MM.1S (cell line): ENCODE measurements around the gene FBXO46.

Experiments used
- DNase-seq: peaks from one replicate; pipeline ENCODE4 v3.0.0-alpha.2; 2015
- H2AFZ ChIP-seq: fragments of 300-600 bp; sonication (generic); 2 replicates; pipeline ENCODE4 v1.6.0; 2016; ENCODE audit warnings: antibody characterized with exemption, low read length
- H3F3A ChIP-seq: fragments of 300-600 bp; sonication (generic); 2 replicates; pipeline ENCODE4 v1.6.1; 2016; ENCODE audit warnings: mild to moderate bottlenecking, antibody characterized with exemption, low read length, moderate library complexity, mixed read lengths; ENCODE audit not compliant: insufficient read depth
- H3K27ac ChIP-seq: fragments of 300-600 bp; sonication (generic); 2 replicates; pipeline ENCODE4 v1.5.1; 2016; ENCODE audit warnings: mild to moderate bottlenecking, low read length
- H3K27me3 ChIP-seq: fragments of 300-600 bp; sonication (generic); replicated peaks from 2 replicates; pipeline ENCODE4 v1.6.0; 2016; ENCODE audit warnings: low read length; ENCODE audit not compliant: insufficient read depth
- H3K36me3 ChIP-seq: fragments of 300-600 bp; sonication (generic); replicated peaks from 2 replicates; pipeline ENCODE4 v1.6.1; 2016; ENCODE audit warnings: mild to moderate bottlenecking, low read length, mixed read lengths; ENCODE audit not compliant: insufficient read depth
- H3K4me1 ChIP-seq: fragments of 300-600 bp; sonication (generic); 2 replicates; pipeline ENCODE4 v1.6.1; 2016; ENCODE audit warnings: low read length, mixed read lengths
- H3K4me2 ChIP-seq: fragments of 300-600 bp; sonication (generic); 2 replicates; pipeline ENCODE4 v1.6.0; 2016; ENCODE audit warnings: low read depth, low read length
- H3K4me3 ChIP-seq: fragments of 300-600 bp; sonication (generic); 2 replicates; pipeline ENCODE4 v1.5.1; 2016; ENCODE audit warnings: low read length, mixed read lengths
- H3K79me2 ChIP-seq: fragments of 300-600 bp; sonication (generic); 2 replicates; pipeline ENCODE4 v1.6.1; 2016; ENCODE audit warnings: mixed run types, low read length, mixed read lengths
- H3K9ac ChIP-seq: fragments of 300-600 bp; sonication (generic); 2 replicates; pipeline ENCODE4 v1.6.1; 2016; ENCODE audit warnings: low read length, mixed read lengths
- H3K9me2 ChIP-seq: fragments of 300-600 bp; sonication (generic); replicated peaks from 2 replicates; pipeline ENCODE4 v1.6.1; 2016; ENCODE audit warnings: mild to moderate bottlenecking, low read length, mixed read lengths; ENCODE audit not compliant: insufficient read depth
- H3K9me3 ChIP-seq: fragments of 300-600 bp; sonication (generic); replicated peaks from 2 replicates; pipeline ENCODE4 v1.6.1; 2016; ENCODE audit warnings: mild to moderate bottlenecking, low read length, mixed read lengths; ENCODE audit not compliant: insufficient read depth
- H4K20me1 ChIP-seq: fragments of 300-600 bp; sonication (generic); 2 replicates; pipeline ENCODE4 v1.6.1; 2016; ENCODE audit warnings: mild to moderate bottlenecking, low read length, moderate library complexity, mixed read lengths; ENCODE audit not compliant: insufficient read depth
- CTCF ChIP-seq: fragments of 300-600 bp; sonication (generic); IDR thresholded peaks from 2 replicates; pipeline ENCODE4 v1.5.1; 2016; ENCODE audit warnings: antibody characterized with exemption, low read length, mixed read lengths
- EZH2 ChIP-seq: fragments of 300-600 bp; sonication (generic); optimal IDR thresholded peaks from 2 replicates; pipeline ENCODE3; 2017; ENCODE audit warnings: low read depth, mild to moderate bottlenecking, antibody characterized with exemption, low read length, mixed read lengths
- EZH2phosphoT487 ChIP-seq: fragments of 300-600 bp; sonication (generic); IDR thresholded peaks from 2 replicates; pipeline ENCODE4 v1.6.1; 2018; ENCODE audit warnings: antibody characterized with exemption, low read length

The FBXO46 gene

DNA sequence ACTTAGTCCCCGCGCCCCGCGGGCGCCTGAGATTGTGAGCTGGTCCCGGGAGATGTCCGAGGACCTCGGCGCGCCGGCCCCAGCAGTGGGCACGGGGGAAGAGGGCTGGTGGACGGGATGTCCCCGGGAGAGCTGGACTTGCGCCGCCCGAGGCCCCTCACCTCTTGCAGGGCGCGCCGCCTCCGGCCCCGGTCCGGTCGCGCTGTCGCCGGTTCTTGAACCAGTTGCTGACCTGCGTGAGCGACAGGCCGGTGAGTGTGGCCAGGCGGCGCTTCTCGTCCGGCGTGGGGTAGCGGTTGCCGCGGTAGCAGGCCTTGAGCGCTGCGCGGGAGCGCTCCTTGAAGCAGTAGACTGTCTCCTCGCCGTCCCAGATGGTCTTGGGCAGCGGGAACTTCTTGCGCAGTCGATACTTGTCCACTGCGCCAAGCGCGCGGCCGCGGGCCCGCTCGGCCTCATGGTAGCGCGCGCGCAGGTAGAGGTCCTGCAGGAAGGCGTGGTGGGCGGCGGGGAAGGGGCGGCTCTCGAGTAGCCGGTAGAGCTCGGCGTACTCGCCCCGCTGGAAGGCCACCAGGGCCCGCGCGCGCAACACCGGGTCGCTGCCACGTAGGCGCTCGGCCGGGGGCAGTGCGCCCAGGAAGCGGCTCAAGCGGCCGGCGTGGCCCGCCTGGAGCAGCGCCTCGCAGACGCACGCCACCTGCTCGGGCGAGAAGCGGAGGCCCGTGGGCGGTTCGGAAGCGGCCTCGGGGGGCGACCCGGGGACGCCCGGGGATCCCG lies 37.4 kb upstream of the FBXO46 start:
- H3K4me1 ChIP-seq = peaks cover 5% of the 10 kb centered on the region
- no peak overlapping the region for H3K27ac ChIP-seq
- peak overlapping the region; percentile 99 for H3K4me2 ChIP-seq
- peak overlapping the region; percentile 90 for H3K4me3 ChIP-seq
- no peaks in the 10 kb centered on the region for H3K36me3 ChIP-seq
- peak overlapping the region; percentile 64 for H2AFZ ChIP-seq
- H3K9me3 ChIP-seq = no peaks in the 10 kb centered on the region
- peak; percentile 44 for DNase-seq
- H3F3A ChIP-seq = peaks cover 14% of the 10 kb centered on the region
- H3K9ac ChIP-seq = peak overlapping the region; percentile 7; the same call in 1 of the 2 replicates
- no peaks in the 10 kb centered on the region for H3K9me2 ChIP-seq
- H3K79me2 ChIP-seq = no peaks in the 10 kb centered on the region
- no peak for TF ChIP-seq CTCF
- no peak for TF ChIP-seq EZH2
- TF ChIP-seq EZH2phosphoT487 = no peak
- peaks cover 22% of the 10 kb centered on the region; the same call in 1 of the 2 replicates for H3K27me3 ChIP-seq
- H4K20me1 ChIP-seq = no peaks in the 10 kb centered on the region

GRCh38 chr19:45767410-45767880 lies 36.7 kb upstream of the FBXO46 start:
- Histone ChIP-seq H3K4me3 (peak overlapping the region; percentile 90; the same call in 1 of the 2 replicates), H3K9me3 (no peaks in the 10 kb centered on the region), H3K4me2 (peak overlapping the region; percentile 99; the same call in 1 of the 2 replicates), H3K79me2 (no peaks in the 10 kb centered on the region), H2AFZ (peak overlapping the region; percentile 64; the same call in 1 of the 2 replicates), H3K9me2 (no peaks in the 10 kb centered on the region), H3F3A (peaks cover 14% of the 10 kb centered on the region), H4K20me1 (no peaks in the 10 kb centered on the region), H3K4me1 (peaks cover 5% of the 10 kb centered on the region), H3K36me3 (no peaks in the 10 kb centered on the region), H3K27me3 (peaks cover 28% of the 10 kb centered on the region; the same call in 1 of the 2 replicates), H3K9ac (no peak overlapping the region; the same call in 1 of the 2 replicates), H3K27ac (no peak overlapping the region)
- TF ChIP-seq CTCF = no peak
- no peak for TF ChIP-seq EZH2phosphoT487
- TF ChIP-seq EZH2 = no peak
- no peak for DNase-seq

- Histone ChIP-seq H3K4me3 (no peak overlapping the region), H3F3A (peaks cover 10% of the 10 kb centered on the region), H3K27me3 (peaks cover 33% of the 10 kb centered on the region; the same call in 1 of the 2 replicates), H3K79me2 (no peaks in the 10 kb centered on the region), H3K36me3 (no peaks in the 10 kb centered on the region), H3K9me2 (no peaks in the 10 kb centered on the region), H3K4me1 (peaks cover 5% of the 10 kb centered on the region), H3K4me2 (no peak overlapping the region), H2AFZ (no peak overlapping the region), H3K9ac (no peak overlapping the region), H3K27ac (no peak overlapping the region), H3K9me3 (no peaks in the 10 kb centered on the region), H4K20me1 (no peaks in the 10 kb centered on the region)
- no peak for DNase-seq
- TF ChIP-seq EZH2 (no peak), CTCF (no peak), EZH2phosphoT487 (no peak)
Measured at GRCh38 chr19:45766869-45767346, 36.2 kb upstream of the FBXO46 start.
